ENCODE results near the gene AJM1.
A peak's percentile ranks its signal among the peaks of the same experiment; 100 is the strongest.
"Not testable (repeated sequence)": the region's sequence is repeated elsewhere in the genome, so short reads cannot be mapped to it uniquely, and the experiment has no call there.

DNA sequence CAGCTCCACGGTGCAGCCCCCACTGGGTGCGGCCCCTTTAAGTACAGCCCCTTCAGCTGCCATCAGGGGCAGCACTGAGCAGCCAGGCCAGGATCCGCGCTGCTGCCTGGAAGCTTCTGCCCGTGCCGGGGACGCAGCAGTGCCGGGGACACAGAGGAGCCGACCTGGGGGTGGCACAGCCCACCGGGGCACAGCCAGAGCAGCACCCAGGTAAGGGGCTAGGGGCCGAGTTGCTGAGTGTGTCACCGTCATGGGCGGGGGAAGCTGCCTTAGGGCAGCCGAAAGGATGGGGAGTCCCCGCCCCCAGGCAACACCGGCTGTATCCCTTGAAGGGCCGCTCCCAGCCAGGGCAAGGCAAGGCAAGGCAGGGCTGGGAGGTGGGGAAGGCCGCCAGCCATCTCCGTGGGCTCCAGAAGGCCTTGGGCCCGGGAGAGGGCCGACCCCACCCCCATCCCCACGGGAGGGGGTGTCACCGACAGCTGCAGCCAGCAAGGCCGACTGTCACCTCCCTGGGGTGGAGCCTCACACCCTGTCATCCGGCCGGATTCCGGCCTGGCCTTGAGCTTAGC is at the start of gene AJM1:
- peak in 1 of 3 donors; percentile 11 for TF ChIP-seq CTCF (IDR thresholded peaks at IDR 0.05)
- not testable (repeated sequence) for TF ChIP-seq POLR2A (IDR thresholded peaks at IDR 0.05)
